Stimulated activated CD8-positive, alpha-beta memory T cell treated with anti-CD3 and anti-CD28 coated beads, Interleukin-7, amount 100 ng/mL, for 24 hours (primary cell): ENCODE measurements around the gene MAPK6.
"Not testable (repeated sequence)": the region's sequence is repeated elsewhere in the genome, so short reads cannot be mapped to it uniquely, and the experiment has no call there.

Source experiments
- DNase-seq: peaks from one replicate; pipeline ENCODE4 v3.0.0-alpha.2; 2020; ENCODE audit warnings: low read depth

The MAPK6 gene

GRCh38 chr15:52042051-52042851, 23.2 kb downstream of the MAPK6 start:
- DNase-seq, result no peak

- DNase-seq, result not testable (repeated sequence)
Observed at GRCh38 chr15:52045795-52046298, 26.8 kb downstream of the MAPK6 start.

- DNase-seq, result not testable (repeated sequence)
Observed at GRCh38 chr15:52046552-52046951, 27.5 kb downstream of the MAPK6 start.

GRCh38 chr15:52050416-52050815, 31.4 kb downstream of the MAPK6 start:
- no peak for DNase-seq

- DNase-seq, result no peak
Observed at GRCh38 chr15:52052066-52052935, 33.3 kb downstream of the MAPK6 start.

- no peak for DNase-seq
Observed at GRCh38 chr15:52054381-52054780, 35.4 kb downstream of the MAPK6 start.

- not testable (repeated sequence) for DNase-seq
Observed at GRCh38 chr15:52054858-52055257, 35.8 kb downstream of the MAPK6 start.

- DNase-seq, result no peak
Observed at GRCh38 chr15:52056001-52056400, 37.0 kb downstream of the MAPK6 start.

- no peak for DNase-seq
Observed at GRCh38 chr15:52056496-52056895, 37.5 kb downstream of the MAPK6 start.

GRCh38 chr15:52057996-52058395, 39.0 kb downstream of the MAPK6 start:
- no peak for DNase-seq

GRCh38 chr15:52060501-52060900, 41.5 kb downstream of the MAPK6 start:
- no peak for DNase-seq

- no peak for DNase-seq
Observed at GRCh38 chr15:52066842-52067544, 48.0 kb downstream of the MAPK6 start.

GRCh38 chr15:52067545-52067926, 48.5 kb downstream of the MAPK6 start:
- no peak for DNase-seq

- no peak for DNase-seq
Observed at GRCh38 chr15:52068004-52068615, 49.1 kb downstream of the MAPK6 start.

GRCh38 chr15:52069559-52069958, 50.5 kb downstream of the MAPK6 start:
- DNase-seq, result no peak

- no peak for DNase-seq
Observed at GRCh38 chr15:52071570-52071969, 52.6 kb downstream of the MAPK6 start.

- no peak for DNase-seq
Observed at GRCh38 chr15:52076889-52077781, 58.1 kb downstream of the MAPK6 start.

GRCh38 chr15:52078197-52078875, 59.3 kb downstream of the MAPK6 start:
- no peak for DNase-seq

- DNase-seq, result peak; percentile 74
Observed at GRCh38 chr15:52078876-52079700, 60.1 kb downstream of the MAPK6 start.
